Panc1 (cell line): ENCODE results near the gene BASP1.

Experiments
- POLR2AphosphoS5 ChIP-seq: IDR thresholded peaks from 2 replicates; pipeline ENCODE4 v1.6.1; 2012; ENCODE audit warnings: mild to moderate bottlenecking, low read depth, low read length, moderate library complexity
- SIN3A ChIP-seq: IDR thresholded peaks from 2 replicates; pipeline ENCODE4 v1.6.1; 2012; ENCODE audit warnings: low read depth, mild to moderate bottlenecking, low read length, moderate library complexity, borderline replicate concordance; ENCODE audit not compliant: insufficient read depth
- TF ChIP-seq, protein P1 (sequence below): fragments of 450-650 bp; IDR thresholded peaks from 2 replicates; pipeline ENCODE4 v1.5.1; 2017; ENCODE audit warnings: mild to moderate bottlenecking
- TF ChIP-seq, protein P2 (sequence below), 2 experiments: IDR thresholded peaks; 2 replicates each; pipeline ENCODE4 v1.6.1; 2011 to 2012; ENCODE audit warnings: low read depth in 2 of 2, control low read depth in 1 of 2, low read length in 1 of 2, mild to moderate bottlenecking in 1 of 2, moderate library complexity in 1 of 2; ENCODE audit not compliant: insufficient read depth in 1 of 2

DNA sequence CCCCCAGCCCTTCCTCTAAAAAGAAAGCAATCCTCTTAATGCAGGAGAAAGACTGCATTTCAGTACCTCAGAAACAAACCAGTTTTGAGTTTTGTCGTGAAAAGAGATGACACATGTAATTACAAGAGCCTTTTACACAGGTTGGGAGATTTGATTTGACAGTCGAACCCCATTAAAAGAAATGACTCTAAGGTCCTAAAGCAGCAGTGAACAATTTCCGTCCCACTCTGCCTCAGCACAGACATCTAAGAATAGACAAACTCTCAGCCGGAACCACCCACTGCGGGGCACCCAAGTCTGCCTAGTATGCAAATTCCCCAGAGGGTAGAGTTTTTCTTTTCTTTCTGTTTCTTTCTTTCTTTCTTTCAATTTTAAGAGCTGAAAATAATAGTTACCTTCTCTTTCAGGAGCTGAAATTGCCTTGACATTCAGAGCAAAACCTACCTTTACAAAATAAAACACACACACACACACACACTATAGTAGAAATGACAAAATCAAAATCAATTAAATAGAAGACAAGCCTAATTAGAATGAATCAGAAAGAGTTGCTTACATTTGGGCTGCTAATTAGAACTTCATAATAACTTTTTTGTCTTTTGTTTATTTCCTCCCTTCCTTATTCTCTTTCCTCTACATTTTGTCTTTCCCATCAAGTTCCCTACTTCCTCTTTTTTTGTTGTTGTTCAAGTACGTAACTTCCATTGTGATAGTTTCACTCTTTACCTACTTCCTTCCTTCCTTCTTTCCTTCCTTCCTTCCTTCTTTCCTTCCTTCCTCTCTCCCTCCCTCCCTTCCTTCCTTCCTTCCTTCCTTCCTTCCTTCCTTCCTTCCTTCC, 65.1 kb downstream of the BASP1 start:
- TF ChIP-seq, protein P1, sequence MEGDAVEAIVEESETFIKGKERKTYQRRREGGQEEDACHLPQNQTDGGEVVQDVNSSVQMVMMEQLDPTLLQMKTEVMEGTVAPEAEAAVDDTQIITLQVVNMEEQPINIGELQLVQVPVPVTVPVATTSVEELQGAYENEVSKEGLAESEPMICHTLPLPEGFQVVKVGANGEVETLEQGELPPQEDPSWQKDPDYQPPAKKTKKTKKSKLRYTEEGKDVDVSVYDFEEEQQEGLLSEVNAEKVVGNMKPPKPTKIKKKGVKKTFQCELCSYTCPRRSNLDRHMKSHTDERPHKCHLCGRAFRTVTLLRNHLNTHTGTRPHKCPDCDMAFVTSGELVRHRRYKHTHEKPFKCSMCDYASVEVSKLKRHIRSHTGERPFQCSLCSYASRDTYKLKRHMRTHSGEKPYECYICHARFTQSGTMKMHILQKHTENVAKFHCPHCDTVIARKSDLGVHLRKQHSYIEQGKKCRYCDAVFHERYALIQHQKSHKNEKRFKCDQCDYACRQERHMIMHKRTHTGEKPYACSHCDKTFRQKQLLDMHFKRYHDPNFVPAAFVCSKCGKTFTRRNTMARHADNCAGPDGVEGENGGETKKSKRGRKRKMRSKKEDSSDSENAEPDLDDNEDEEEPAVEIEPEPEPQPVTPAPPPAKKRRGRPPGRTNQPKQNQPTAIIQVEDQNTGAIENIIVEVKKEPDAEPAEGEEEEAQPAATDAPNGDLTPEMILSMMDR: no peak
- no peak; the same call in 1 of the 2 replicates for TF ChIP-seq POLR2AphosphoS5
- TF ChIP-seq, protein P2, sequence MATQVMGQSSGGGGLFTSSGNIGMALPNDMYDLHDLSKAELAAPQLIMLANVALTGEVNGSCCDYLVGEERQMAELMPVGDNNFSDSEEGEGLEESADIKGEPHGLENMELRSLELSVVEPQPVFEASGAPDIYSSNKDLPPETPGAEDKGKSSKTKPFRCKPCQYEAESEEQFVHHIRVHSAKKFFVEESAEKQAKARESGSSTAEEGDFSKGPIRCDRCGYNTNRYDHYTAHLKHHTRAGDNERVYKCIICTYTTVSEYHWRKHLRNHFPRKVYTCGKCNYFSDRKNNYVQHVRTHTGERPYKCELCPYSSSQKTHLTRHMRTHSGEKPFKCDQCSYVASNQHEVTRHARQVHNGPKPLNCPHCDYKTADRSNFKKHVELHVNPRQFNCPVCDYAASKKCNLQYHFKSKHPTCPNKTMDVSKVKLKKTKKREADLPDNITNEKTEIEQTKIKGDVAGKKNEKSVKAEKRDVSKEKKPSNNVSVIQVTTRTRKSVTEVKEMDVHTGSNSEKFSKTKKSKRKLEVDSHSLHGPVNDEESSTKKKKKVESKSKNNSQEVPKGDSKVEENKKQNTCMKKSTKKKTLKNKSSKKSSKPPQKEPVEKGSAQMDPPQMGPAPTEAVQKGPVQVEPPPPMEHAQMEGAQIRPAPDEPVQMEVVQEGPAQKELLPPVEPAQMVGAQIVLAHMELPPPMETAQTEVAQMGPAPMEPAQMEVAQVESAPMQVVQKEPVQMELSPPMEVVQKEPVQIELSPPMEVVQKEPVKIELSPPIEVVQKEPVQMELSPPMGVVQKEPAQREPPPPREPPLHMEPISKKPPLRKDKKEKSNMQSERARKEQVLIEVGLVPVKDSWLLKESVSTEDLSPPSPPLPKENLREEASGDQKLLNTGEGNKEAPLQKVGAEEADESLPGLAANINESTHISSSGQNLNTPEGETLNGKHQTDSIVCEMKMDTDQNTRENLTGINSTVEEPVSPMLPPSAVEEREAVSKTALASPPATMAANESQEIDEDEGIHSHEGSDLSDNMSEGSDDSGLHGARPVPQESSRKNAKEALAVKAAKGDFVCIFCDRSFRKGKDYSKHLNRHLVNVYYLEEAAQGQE (IDR thresholded peaks at IDR 0.05; ENCODE audit: insufficient read depth in 1 of 2, low read depth in 2 of 2, low read length in 1 of 2): no peak
- TF ChIP-seq SIN3A: no peak
